ACC112 (cell line): ENCODE results near the gene USHBP1.

ENCODE experiments used
- H2AFZ ChIP-seq: fragments of 200-600 bp; sonication (generic); one replicate; pipeline ENCODE4 v1.6.0; 2017; ENCODE audit warnings: antibody characterized with exemption, low read length; ENCODE audit not compliant: unreplicated experiment
- H3K27ac ChIP-seq: fragments of 200-600 bp; sonication (generic); 2 replicates; pipeline ENCODE4 v1.5.1; 2014; ENCODE audit warnings: low read depth, mild to moderate bottlenecking, antibody characterized with exemption, low read length, moderate library complexity
- H3K27me3 ChIP-seq: fragments of 200-600 bp; sonication (generic); 2 replicates; pipeline ENCODE4 v1.6.1; 2014; ENCODE audit warnings: mild to moderate bottlenecking, antibody characterized with exemption, low read length, moderate library complexity, mixed read lengths; ENCODE audit not compliant: insufficient read depth
- H3K36me3 ChIP-seq: fragments of 200-600 bp; sonication (generic); 2 replicates; pipeline ENCODE4 v1.6.1; 2016; ENCODE audit warnings: mild to moderate bottlenecking, antibody characterized with exemption, low read length, moderate library complexity, mixed read lengths; ENCODE audit not compliant: insufficient read depth
- H3K4me1 ChIP-seq: fragments of 200-600 bp; sonication (generic); one replicate; pipeline ENCODE4 v1.6.1; 2016; ENCODE audit warnings: low read length, mixed read lengths; ENCODE audit not compliant: insufficient read depth, unreplicated experiment, control insufficient read depth
- H3K4me3 ChIP-seq: fragments of 200-600 bp; sonication (generic); 2 replicates; pipeline ENCODE4 v1.5.1; 2014; ENCODE audit warnings: mild to moderate bottlenecking, low read depth, low read length
- H3K79me2 ChIP-seq: fragments of 200-600 bp; sonication (generic); one replicate; pipeline ENCODE4 v1.6.0; 2016; ENCODE audit warnings: low read length; ENCODE audit not compliant: control insufficient read depth, unreplicated experiment, insufficient read depth

The USHBP1 gene

DNA sequence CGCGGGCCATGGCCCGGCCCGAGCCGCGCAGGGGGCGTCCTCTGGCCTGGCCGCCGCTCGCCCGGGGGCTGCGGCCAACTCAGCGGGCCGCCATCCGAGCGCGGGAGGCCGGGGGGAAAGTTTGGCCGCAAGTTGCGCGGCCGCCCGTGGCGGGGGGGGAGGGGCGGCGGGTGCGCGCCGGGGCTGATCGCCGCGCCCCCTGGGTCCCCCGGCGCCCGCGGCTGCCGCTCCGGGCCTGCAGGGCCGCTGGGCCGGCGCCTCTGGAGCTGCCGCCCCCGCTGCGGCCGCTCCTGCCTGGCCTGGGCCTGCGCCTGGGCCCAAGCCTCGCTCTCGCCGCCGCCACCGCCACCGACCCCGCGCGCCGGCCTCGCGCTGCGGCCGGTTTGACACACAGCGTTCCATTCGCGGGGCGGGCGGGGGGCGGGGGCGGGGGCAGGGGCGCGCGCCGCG lies 19.0 kb downstream of the USHBP1 start, which contains the start of gene NR2F6:
Gene NR2F6, minus strand, starts transcription at position 385 of the 450 bp plus-strand sequence. CDS start 699 bp downstream, outside the sequence.
- no peaks in the 10 kb centered on the region for H3K36me3 ChIP-seq
- H2AFZ ChIP-seq, result peak within 1 kb of the TSS; percentile 60
- H3K4me1 ChIP-seq, result peaks cover 11% of the 10 kb centered on the region
- peaks cover 30% of the 10 kb centered on the region for H3K79me2 ChIP-seq
- no peaks in the 10 kb centered on the region for H3K27me3 ChIP-seq
- H3K27ac ChIP-seq, result no peak within 1 kb of the TSS
- H3K4me3 ChIP-seq, result peak within 1 kb of the TSS; percentile 90

DNA sequence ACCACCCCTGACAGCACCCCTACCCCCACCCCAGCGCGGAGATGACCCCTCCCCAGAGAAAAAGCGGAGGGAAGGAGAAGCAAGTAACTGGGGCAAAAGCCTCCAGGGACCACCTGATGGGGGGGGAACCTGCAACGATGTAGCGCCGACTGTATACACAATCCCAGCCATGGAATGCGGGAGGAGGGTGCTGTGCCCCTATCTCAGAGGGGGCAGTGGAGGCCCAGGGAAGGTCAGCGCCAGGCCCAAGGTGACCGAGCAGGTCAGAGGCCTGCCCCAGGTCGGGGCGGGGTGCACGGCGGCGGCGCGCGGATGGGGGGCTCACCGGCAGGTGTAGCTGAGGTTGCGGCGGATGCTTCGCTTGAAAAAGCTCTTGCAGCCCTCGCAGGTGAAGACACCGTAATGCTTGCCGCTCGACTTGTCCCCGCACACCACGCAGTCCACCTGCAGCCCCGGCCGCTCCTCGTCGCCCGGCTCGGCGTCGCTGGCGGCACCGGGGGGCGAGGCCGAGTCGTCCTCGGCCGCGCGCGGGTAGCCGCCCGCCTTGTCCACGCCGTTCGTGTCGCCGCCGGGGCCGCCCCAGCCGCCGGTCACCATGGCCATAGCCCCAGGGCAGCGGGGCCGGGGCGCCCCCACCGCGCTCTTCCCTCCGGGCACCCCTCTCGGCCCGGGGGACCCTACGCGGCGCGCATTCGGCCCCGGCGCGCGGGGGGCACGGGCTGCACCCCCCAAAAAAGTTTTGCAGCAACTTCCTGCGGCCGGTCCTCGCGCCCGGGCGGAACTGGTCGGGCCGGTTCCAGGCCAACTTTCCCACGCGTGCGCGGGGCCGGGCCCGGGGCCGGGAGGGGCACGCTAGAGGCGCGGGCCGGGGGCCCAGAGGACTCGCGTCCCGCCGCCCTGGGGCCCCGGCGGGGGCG lies 19.7 kb downstream of the USHBP1 start:
- no peak overlapping the region for H3K27ac ChIP-seq

DNA sequence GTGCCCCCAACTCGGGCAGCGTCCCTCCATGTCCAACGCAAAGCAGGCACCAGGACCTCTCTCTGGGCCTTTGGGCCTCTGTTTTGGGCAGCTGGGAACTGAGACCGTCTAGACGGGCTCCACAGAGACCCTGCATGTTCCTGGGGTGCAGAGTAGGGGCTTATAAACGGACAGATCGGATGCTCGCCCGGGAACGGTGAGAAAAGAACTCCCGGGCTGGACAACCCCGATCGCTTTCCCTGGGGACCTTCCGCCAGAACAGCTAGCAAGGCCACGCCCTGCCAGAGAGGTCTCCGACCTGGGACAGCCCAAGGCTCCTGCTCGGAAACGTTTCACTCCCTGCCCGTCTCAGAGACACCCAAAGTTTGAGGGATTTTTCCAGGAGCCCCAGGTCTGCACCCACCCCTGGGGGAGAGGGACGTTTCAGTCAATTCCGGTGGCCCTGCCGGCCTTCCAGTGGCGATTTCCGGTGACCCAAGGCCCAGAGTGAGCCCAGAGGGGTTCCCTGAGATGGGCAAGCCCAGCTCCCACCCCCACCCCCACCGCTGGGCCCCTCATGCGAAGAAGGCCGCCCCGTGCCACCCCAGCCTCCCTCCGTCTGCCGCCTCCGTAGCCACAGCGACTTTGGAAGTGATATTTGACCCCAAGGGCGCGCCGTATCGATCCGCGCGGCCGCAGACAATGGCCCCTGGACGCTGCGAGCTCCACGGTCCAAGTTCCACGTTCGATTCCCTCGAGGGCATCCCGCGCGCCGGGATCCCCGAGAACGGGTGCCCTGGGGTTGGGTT lies 20.5 kb downstream of the USHBP1 start:
- H3K4me3 ChIP-seq, result peak overlapping the region; percentile 90
- H3K36me3 ChIP-seq, result no peaks in the 10 kb centered on the region
- H3K27me3 ChIP-seq, result no peaks in the 10 kb centered on the region
- peaks cover 30% of the 10 kb centered on the region for H3K79me2 ChIP-seq
- H3K27ac ChIP-seq, result no peak overlapping the region
- peaks cover 11% of the 10 kb centered on the region for H3K4me1 ChIP-seq
- H2AFZ ChIP-seq, result peak overlapping the region; percentile 55

More for the DNA sequence above, 19.7 kb downstream of the USHBP1 start:
- Histone ChIP-seq H3K27me3 (no peaks in the 10 kb centered on the region), H2AFZ (no peak overlapping the region), H3K4me3 (peak overlapping the region; percentile 90), H3K36me3 (no peaks in the 10 kb centered on the region), H3K4me1 (peaks cover 11% of the 10 kb centered on the region), H3K79me2 (peaks cover 30% of the 10 kb centered on the region)

DNA sequence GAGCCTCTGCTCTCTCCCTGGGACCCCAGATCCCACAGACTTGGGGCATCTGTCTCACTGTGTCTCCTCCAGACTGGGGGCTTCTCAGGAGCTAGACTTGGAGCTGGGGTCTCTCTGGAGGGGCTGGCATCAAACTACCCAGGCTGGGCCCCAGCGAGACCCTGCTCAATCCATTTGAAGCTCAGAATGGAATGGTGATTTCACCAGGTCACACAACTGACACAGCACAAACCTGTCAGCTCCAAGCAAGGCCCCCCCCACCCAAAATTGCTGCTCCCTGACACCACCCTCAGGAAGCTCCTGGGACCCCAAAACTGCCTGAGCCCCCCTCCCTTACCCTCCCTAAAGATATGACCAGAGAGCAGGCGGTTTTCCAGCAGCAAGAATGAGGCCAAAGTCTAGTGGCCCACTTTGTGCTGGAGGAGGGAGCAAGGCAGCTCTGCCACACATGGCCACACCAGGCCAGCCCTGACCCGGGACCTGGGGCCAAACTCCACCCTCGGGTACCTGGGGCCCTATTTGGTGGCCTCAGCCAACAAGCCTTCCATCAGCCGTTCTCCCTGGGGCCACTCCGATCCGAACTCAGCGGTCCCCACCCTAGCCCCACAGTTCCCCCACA lies 21.2 kb downstream of the USHBP1 start:
- Histone ChIP-seq H3K4me3 (peak overlapping the region; percentile 90), H3K27me3 (no peaks in the 10 kb centered on the region), H3K79me2 (peaks cover 30% of the 10 kb centered on the region), H2AFZ (no peak overlapping the region), H3K27ac (no peak overlapping the region), H3K4me1 (peaks cover 9% of the 10 kb centered on the region), H3K36me3 (no peaks in the 10 kb centered on the region)

DNA sequence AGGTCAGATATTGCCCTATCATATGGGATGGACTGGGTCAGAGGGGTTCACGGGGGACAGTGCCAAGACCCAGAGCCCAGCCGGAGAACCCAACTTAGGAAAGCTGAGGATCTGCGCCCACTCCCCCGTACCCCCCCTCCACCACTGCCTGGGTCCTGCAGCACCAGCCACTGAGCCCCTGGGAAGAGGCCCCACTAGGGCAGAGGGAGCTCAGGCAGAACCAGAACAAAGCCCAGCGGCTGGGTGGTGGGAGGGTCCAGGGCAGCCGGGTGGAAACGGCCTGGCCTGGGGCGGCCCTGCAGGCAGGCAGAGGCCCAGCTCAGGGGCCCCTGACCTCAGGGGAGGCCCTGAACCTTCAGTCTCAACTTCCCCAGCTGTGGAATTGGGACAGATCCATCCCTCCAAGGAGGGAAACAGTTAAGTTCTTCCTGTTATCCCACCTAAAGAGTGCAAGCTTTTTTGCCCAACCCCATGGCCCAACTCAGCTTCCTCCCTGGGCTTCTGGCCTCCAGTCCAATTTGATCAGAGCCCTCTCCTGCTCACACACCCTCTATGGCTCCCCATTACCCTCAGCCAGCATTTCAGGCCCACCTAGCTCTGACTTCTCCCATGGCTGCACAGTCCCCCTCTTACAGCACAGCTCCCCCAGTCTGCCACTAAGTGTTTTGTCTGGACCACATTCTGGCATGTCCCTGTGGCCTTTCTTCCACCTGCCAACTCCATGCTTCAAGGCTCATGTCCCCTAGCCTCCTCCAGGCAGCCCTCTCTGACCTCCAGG lies 21.9 kb downstream of the USHBP1 start:
- no peak overlapping the region for H2AFZ ChIP-seq
- no peak overlapping the region for H3K27ac ChIP-seq
- H3K79me2 ChIP-seq, result peaks cover 30% of the 10 kb centered on the region
- H3K36me3 ChIP-seq, result no peaks in the 10 kb centered on the region
- H3K4me3 ChIP-seq, result no peak overlapping the region; the same call in 1 of the 2 replicates
- no peaks in the 10 kb centered on the region for H3K27me3 ChIP-seq
- peaks cover 8% of the 10 kb centered on the region for H3K4me1 ChIP-seq

DNA sequence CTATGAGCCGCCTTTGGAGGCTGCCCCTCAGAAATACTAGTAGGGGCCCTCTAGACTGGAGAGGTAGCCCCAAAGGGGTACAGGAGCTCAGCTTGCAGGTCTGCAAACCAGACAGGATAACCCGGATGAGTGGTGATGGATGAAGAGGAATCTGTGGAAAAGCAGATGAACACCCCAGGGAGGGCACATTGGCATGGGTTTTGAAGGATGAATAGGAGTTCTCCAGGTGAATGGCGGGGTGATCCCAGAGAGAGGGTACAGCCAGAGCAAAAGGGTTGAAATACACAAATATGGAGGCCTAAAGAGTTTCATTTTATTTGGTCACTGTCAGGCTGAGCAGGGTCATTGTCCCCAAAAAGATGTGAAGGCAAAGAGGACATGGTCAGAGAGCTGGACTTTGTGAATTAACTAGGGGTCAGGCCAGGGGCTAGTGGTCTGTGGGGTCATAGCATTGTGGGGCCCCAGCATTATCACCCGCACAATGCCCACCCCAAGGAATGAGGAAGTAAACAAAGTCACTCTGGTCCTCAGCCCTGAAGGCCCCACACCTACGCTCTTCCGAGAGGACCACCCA lies 23.6 kb downstream of the USHBP1 start:
- H2AFZ ChIP-seq, result no peak overlapping the region
- no peak overlapping the region for H3K4me3 ChIP-seq
- H3K27ac ChIP-seq, result no peak overlapping the region
- peaks cover 5% of the 10 kb centered on the region for H3K4me1 ChIP-seq
- H3K79me2 ChIP-seq, result peaks cover 30% of the 10 kb centered on the region
- no peaks in the 10 kb centered on the region for H3K27me3 ChIP-seq
- H3K36me3 ChIP-seq, result no peaks in the 10 kb centered on the region

DNA sequence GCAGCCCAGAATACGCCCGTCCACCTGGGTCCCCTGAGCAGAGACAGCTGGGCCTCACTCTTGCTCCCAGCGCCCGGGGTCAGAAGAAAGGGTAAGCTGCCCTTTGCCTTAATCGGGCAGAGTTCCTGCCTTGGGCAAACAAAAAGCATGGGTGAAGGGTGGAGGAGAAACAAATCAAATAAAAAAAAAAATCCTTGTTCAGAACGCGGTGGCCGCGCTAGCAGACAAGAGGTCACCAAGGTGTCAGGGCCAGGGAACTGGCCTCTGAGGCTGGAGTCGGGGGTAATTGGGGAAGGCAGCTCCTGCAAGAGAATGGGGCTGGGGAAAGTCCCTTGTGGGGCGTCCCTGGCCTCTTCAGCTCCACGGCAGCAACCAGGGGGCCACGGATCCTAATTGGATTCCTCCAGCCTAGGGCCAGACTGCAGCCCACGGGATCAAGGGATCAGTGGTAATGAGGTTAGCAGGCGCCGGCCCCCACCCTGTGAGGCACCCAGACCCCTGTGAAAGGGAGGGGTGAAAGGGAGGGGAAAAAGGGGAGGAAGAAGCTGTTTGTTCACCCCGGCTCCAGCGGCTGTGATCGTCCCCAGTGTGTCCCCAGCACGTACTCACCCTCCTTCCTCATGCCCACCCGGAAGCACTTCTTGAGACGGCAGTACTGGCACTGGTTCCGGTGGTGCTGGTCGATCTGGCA lies 24.3 kb downstream of the USHBP1 start:
- H3K27me3 ChIP-seq, result no peaks in the 10 kb centered on the region
- H3K27ac ChIP-seq, result no peak overlapping the region
- H2AFZ ChIP-seq, result no peak overlapping the region
- H3K4me1 ChIP-seq, result peaks cover 5% of the 10 kb centered on the region
- H3K36me3 ChIP-seq, result no peaks in the 10 kb centered on the region
- H3K4me3 ChIP-seq, result no peak overlapping the region
- H3K79me2 ChIP-seq, result peaks cover 30% of the 10 kb centered on the region

DNA sequence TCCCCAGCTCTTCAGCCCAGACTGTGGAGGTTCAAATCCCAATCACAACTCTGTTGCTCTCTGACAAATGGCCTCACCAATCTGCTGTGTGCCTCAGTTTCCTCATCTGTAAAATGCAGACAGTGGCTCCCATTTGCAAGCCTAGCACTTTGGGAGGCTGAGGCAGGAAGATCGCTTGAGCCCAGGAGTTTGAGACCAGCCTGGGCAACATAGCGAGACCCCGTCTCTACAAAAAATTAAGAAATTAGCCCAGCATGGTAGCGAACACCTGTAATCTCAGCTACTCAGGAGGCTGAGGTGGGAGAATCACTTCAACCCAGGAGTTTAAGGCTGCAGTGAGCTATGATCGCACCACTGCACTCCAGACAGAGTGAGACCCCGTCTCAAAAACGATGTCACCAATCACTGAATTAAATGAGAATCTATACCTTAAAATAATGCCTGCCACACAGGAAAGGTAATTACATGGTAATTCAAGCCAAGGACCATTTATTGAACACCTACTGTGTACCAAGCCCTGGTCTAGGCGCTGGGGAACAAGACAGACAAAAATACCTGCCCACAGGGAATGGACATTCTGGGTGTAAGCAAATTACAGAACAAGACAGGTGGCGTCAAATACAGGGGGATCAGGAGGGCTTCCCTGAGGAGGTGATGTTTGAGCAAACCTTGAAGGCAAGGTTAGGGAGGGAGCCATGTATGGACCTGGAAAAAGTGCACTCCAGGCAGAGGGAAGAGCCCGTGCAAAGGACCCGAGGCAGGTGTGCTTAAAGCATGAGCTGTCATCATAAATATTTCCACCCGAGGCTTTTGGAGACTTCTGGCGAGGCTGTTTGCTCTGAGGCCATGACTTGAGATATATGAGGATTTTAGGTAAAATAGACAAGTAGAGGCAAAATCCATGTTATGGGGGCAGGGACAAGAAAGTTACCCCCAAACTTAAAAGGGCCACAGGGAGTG lies 26.5 kb downstream of the USHBP1 start:
- Histone ChIP-seq H3K79me2 (peaks cover 25% of the 10 kb centered on the region), H3K36me3 (no peaks in the 10 kb centered on the region), H3K4me1 (peaks cover 10% of the 10 kb centered on the region), H3K27ac (no peak overlapping the region), H3K27me3 (no peaks in the 10 kb centered on the region), H3K4me3 (no peak overlapping the region), H2AFZ (no peak overlapping the region)
